HepG2 (cell line): ENCODE data around the gene GRM4. TPM values are rescaled to one million over a fixed set of nuclear protein-coding genes. Genes with fewer than 3 reads are reported as not detected.
A peak's percentile ranks its signal among the peaks of the same experiment; 100 is the strongest.

Experiments used
- ARHGAP35 ChIP-seq: sonication (generic); formaldehyde crosslinking; IDR thresholded peaks from 2 replicates; pipeline ENCODE4 v1.9.0; 2022; ENCODE audit warnings: mild to moderate bottlenecking, inconsistent platforms, moderate library complexity, missing genetic modification reagents, borderline replicate concordance
- CEBPG ChIP-seq: IDR thresholded peaks from 2 replicates; pipeline ENCODE4 v1.6.1; 2016
- CSRNP1 ChIP-seq: sonication (generic); formaldehyde crosslinking; IDR thresholded peaks from 2 replicates; pipeline ENCODE4 v1.8.1; 2023; ENCODE audit warnings: mild to moderate bottlenecking, missing genetic modification reagents
- CTCF ChIP-seq: sonication (generic); formaldehyde crosslinking; IDR thresholded peaks from 2 replicates; pipeline ENCODE4 v1.5.0; 2020; ENCODE audit warnings: mild to moderate bottlenecking, missing genetic modification reagents, moderate library complexity
- DMAP1 ChIP-seq: IDR thresholded peaks from 2 replicates; pipeline ENCODE4 v1.6.1; 2016
- HDAC2 ChIP-seq: sonication (generic); formaldehyde crosslinking; IDR thresholded peaks from 2 replicates; pipeline ENCODE4 v1.4.0; 2020; ENCODE audit warnings: missing genetic modification reagents
- HINFP ChIP-seq: sonication (generic); formaldehyde crosslinking; IDR thresholded peaks from 2 replicates; pipeline ENCODE4 v1.4.0; 2020; ENCODE audit warnings: low read depth, mild to moderate bottlenecking, missing genetic modification reagents
- KLF13 ChIP-seq: sonication (generic); formaldehyde crosslinking; IDR thresholded peaks from 2 replicates; pipeline ENCODE4 v1.4.0; 2020; ENCODE audit warnings: mild to moderate bottlenecking, missing genetic modification reagents
- LCORL ChIP-seq, 2 experiments: fragments of 450-650 bp in 1 of 2; sonication (generic) in 1 of 2; formaldehyde crosslinking in 1 of 2; IDR thresholded peaks; 2 replicates each; pipeline versions ENCODE4 v1.5.0 to v1.6.1; 2017 to 2020; ENCODE audit warnings: antibody characterized with exemption in 1 of 2, missing genetic modification reagents in 1 of 2
- MAX ChIP-seq: IDR thresholded peaks from 2 replicates; pipeline ENCODE4 v1.6.1; 2012; ENCODE audit warnings: inconsistent platforms
- MYC ChIP-seq: sonication (generic); formaldehyde crosslinking; IDR thresholded peaks from 2 replicates; pipeline ENCODE4 v1.9.0; 2021; ENCODE audit warnings: missing genetic modification reagents, borderline replicate concordance
- NR2F1 ChIP-seq, 2 experiments: fragments of 450-650 bp in 1 of 2; formaldehyde crosslinking in 1 of 2; IDR thresholded peaks; 2 replicates each; pipeline versions ENCODE4 v1.5.0 to v1.6.1; 2016 to 2020; ENCODE audit warnings: mild to moderate bottlenecking in 1 of 2, missing compliant biosample characterization in 1 of 2, missing genetic modification reagents in 1 of 2, moderate library complexity in 1 of 2
- POLR2A ChIP-seq, 2 experiments: IDR thresholded peaks; 2 replicates each; pipeline ENCODE4 v1.6.1; 2011; ENCODE audit warnings: low read depth in 2 of 2, low read length in 2 of 2, mild to moderate bottlenecking in 1 of 2, moderate library complexity in 1 of 2; ENCODE audit not compliant: insufficient read depth in 1 of 2
- SATB2 ChIP-seq: sonication (generic); formaldehyde crosslinking; IDR thresholded peaks from 2 replicates; pipeline ENCODE4 v1.5.0; 2020; ENCODE audit warnings: missing genetic modification reagents
- THAP8 ChIP-seq: sonication (generic); formaldehyde crosslinking; IDR thresholded peaks from 2 replicates; pipeline ENCODE4 v1.5.1; 2020; ENCODE audit warnings: missing genetic modification reagents, mild to moderate bottlenecking, borderline replicate concordance
- ZNF225 ChIP-seq: sonication (generic); formaldehyde crosslinking; IDR thresholded peaks from 2 replicates; pipeline ENCODE4 v1.4.0; 2020; ENCODE audit warnings: mild to moderate bottlenecking, missing genetic modification reagents
- ZNF24 ChIP-seq: fragments of 450-650 bp; IDR thresholded peaks from 2 replicates; pipeline ENCODE4 v1.6.1; 2017; ENCODE audit warnings: antibody characterized with exemption, mild to moderate bottlenecking
- ZNF607 ChIP-seq: sonication (generic); formaldehyde crosslinking; IDR thresholded peaks from 2 replicates; pipeline ENCODE4 v1.5.1; 2020; ENCODE audit warnings: missing genetic modification reagents, mild to moderate bottlenecking, borderline replicate concordance
- ZNF652 ChIP-seq: IDR thresholded peaks from 2 replicates; pipeline ENCODE4 v1.6.1; 2016; ENCODE audit warnings: low read depth, borderline replicate concordance
- ZNF674 ChIP-seq: sonication (generic); formaldehyde crosslinking; IDR thresholded peaks from 2 replicates; pipeline ENCODE4 v1.5.0; 2020; ENCODE audit warnings: low read depth, mild to moderate bottlenecking, missing genetic modification reagents
- ZNF781 ChIP-seq: sonication (generic); formaldehyde crosslinking; IDR thresholded peaks from 2 replicates; pipeline ENCODE4 v1.5.1; 2020; ENCODE audit warnings: borderline replicate concordance, mild to moderate bottlenecking, missing genetic modification reagents; ENCODE audit errors: not compliant biosample characterization
- ZNF784 ChIP-seq: sonication (generic); formaldehyde crosslinking; IDR thresholded peaks from 2 replicates; pipeline ENCODE4 v1.5.1; 2020; ENCODE audit warnings: missing genetic modification reagents, mild to moderate bottlenecking, borderline replicate concordance
- ZNF839 ChIP-seq: sonication (generic); formaldehyde crosslinking; IDR thresholded peaks from 2 replicates; pipeline ENCODE4 v1.4.0; 2020; ENCODE audit warnings: missing genetic modification reagents, mild to moderate bottlenecking, borderline replicate concordance
- ZNF879 ChIP-seq: sonication (generic); formaldehyde crosslinking; IDR thresholded peaks from 2 replicates; pipeline ENCODE4 v1.8.1; 2023; ENCODE audit warnings: missing genetic modification reagents
- polyA plus RNA-seq, 8 experiments: library from polyadenylated mRNA; depleted of rRNA in 3 of 8; stranded (reverse) in 7 of 8; unstranded in 1 of 8; fragments of >200 nt; fragmentation: Illumina TruSeq in 4 of 8; extraction: Trizol in 4 of 8; gene quantifications; 2 replicates each; pipeline versions ENCODE4 v1.2.1 to v1.2.3, GENCODE V29; 2011 to 2016; ENCODE audit warnings: low read depth in 4 of 8, missing spikeins in 1 of 8, mixed read lengths in 1 of 8; ENCODE audit not compliant: insufficient read depth in 1 of 8
- total RNA-seq, 5 experiments: library from RNA; depleted of rRNA; stranded (reverse); fragments of >200 nt; fragmentation: Illumina TruSeq; extraction: Trizol; gene quantifications; 2 replicates each; pipeline ENCODE4 v1.2.3, GENCODE V29; 2016; ENCODE audit warnings: low read depth in 1 of 5

GRM4 gene
- total and polyA plus RNA-seq, 2 of the 13 experiments (the other 11 are each of a cell fraction or from before 2014, with no cell fraction given), result not detected

GRCh38 chr6:34154668-34155447 lies 9.0 kb upstream of the GRM4 start (continued):
- TF ChIP-seq ZNF784 (no peak), ZNF652 (no peak), HINFP (CRISPR knock-in tag) (peak; percentile 46; the same call in 1 of the 2 replicates), ZNF781 (CRISPR knock-in tag) (no peak), ZNF225 (CRISPR knock-in tag) (peak; percentile 40; the same call in 1 of the 2 replicates), POLR2A (IDR thresholded peaks at IDR 0.05; ENCODE audit: insufficient read depth in 1 of 2, low read depth in 2 of 2, low read length in 2 of 2) (no peak), THAP8 (no peak), ZNF674 (CRISPR knock-in tag) (no peak), DMAP1 (no peak), KLF13 (CRISPR knock-in tag) (no peak), LCORL (IDR thresholded peaks at IDR 0.05) (no peak), LCORL (CRISPR knock-in tag; IDR thresholded peaks at IDR 0.05) (no peak), NR2F1 (CRISPR knock-in tag; IDR thresholded peaks at IDR 0.05) (no peak), CEBPG (CRISPR knock-in tag) (no peak), MYC (CRISPR knock-in tag) (peak; percentile 43; the same call in 1 of the 2 replicates), ARHGAP35 (CRISPR knock-in tag) (peak; percentile 85), ZNF607 (CRISPR knock-in tag) (no peak), ZNF839 (CRISPR knock-in tag) (no peak), MAX (peak; percentile 30; the same call in 1 of the 2 replicates), HDAC2 (no peak), ZNF24 (no peak), CTCF (peak; percentile 92), SATB2 (CRISPR knock-in tag) (no peak), ZNF879 (no peak), CSRNP1 (CRISPR knock-in tag) (0 out of 2 replicates have a peak, but pooled peaks have one; percentile 38)
